Astrocyte (in vitro differentiated cells and primary cell): Measurements from ENCODE around the gene RNF121. TPM values are rescaled to one million over a fixed set of nuclear protein-coding genes. Genes with fewer than 3 reads are reported as not detected.

Experiments used
- DNase-seq: peaks from one replicate; pipeline ENCODE4 v3.0.0-alpha.2; 2010; ENCODE audit warnings: low read depth
- FAIRE-seq: peaks from 2 replicates; lab custom pipeline; 2011; peaks lifted over from hg19 to GRCh38; lab: Jason Lieb, UNC
- H2AFZ ChIP-seq: 2 replicates; pipeline ENCODE4 v1.6.0; 2012; ENCODE audit warnings: low read depth, low read length, inconsistent platforms
- H3K27ac ChIP-seq: 2 replicates; pipeline ENCODE4 v1.5.1; 2011; ENCODE audit warnings: low read depth, low read length, inconsistent platforms
- H3K27me3 ChIP-seq: 2 replicates; pipeline ENCODE4 v1.6.0; 2011; ENCODE audit warnings: low read length, inconsistent platforms; ENCODE audit not compliant: insufficient read depth
- H3K36me3 ChIP-seq: 2 replicates; pipeline ENCODE4 v1.5.1; 2011; ENCODE audit warnings: low read length, inconsistent platforms; ENCODE audit not compliant: insufficient read depth
- H3K4me1 ChIP-seq: 2 replicates; pipeline ENCODE4 v1.5.1; 2011; ENCODE audit warnings: low read length, inconsistent platforms; ENCODE audit not compliant: insufficient read depth
- H3K4me2 ChIP-seq: 2 replicates; pipeline ENCODE4 v1.6.0; 2012; ENCODE audit warnings: low read length, inconsistent platforms
- H3K4me3 ChIP-seq: 2 replicates; pipeline ENCODE4 v1.5.1; 2011; ENCODE audit warnings: low read depth, mild to moderate bottlenecking, low read length, inconsistent platforms; ENCODE audit not compliant: insufficient read depth
- H3K79me2 ChIP-seq: 2 replicates; pipeline ENCODE4 v1.6.0; 2012; ENCODE audit warnings: mild to moderate bottlenecking, low read length, inconsistent platforms; ENCODE audit not compliant: insufficient read depth
- H3K9ac ChIP-seq: 2 replicates; pipeline ENCODE4 v1.6.0; 2012; ENCODE audit warnings: mild to moderate bottlenecking, low read length, inconsistent platforms
- H3K9me3 ChIP-seq: 2 replicates; pipeline ENCODE4 v1.5.1; 2012; ENCODE audit warnings: low read depth, mild to moderate bottlenecking, low read length, inconsistent platforms; ENCODE audit not compliant: insufficient read depth
- H4K20me1 ChIP-seq: 2 replicates; pipeline ENCODE4 v1.6.0; 2012; ENCODE audit warnings: low read length, inconsistent platforms; ENCODE audit not compliant: insufficient read depth
- H3K27ac Mint-ChIP-seq: one replicate; pipeline ENCODE4 v1.8.0; 2021; ENCODE audit warnings: mild to moderate bottlenecking, mixed read lengths; ENCODE audit not compliant: unreplicated experiment
- H3K27me3 Mint-ChIP-seq: one replicate; pipeline ENCODE4 v1.8.0; 2021; ENCODE audit warnings: low read depth, mixed read lengths; ENCODE audit not compliant: unreplicated experiment
- H3K36me3 Mint-ChIP-seq: one replicate; pipeline ENCODE4 v1.8.0; 2021; ENCODE audit warnings: low read depth, mixed read lengths; ENCODE audit not compliant: unreplicated experiment
- H3K4me1 Mint-ChIP-seq: one replicate; pipeline ENCODE4 v1.8.0; 2021; ENCODE audit warnings: low read depth, mixed read lengths; ENCODE audit not compliant: unreplicated experiment
- H3K4me3 Mint-ChIP-seq: one replicate; pipeline ENCODE4 v1.8.0; 2021; ENCODE audit warnings: mild to moderate bottlenecking, moderate library complexity, mixed read lengths; ENCODE audit not compliant: unreplicated experiment
- H3K9me3 Mint-ChIP-seq: one replicate; pipeline ENCODE4 v1.8.0; 2021; ENCODE audit warnings: mild to moderate bottlenecking, mixed read lengths; ENCODE audit not compliant: unreplicated experiment
- CTCF ChIP-seq: IDR thresholded peaks from 2 replicates; pipeline ENCODE4 v1.5.1; 2011; ENCODE audit warnings: low read depth, mild to moderate bottlenecking, inconsistent platforms, low read length, moderate library complexity; ENCODE audit not compliant: insufficient read depth
- EZH2 ChIP-seq: IDR thresholded peaks from 2 replicates; pipeline ENCODE4 v1.6.1; 2012; ENCODE audit warnings: mild to moderate bottlenecking, low read length, inconsistent platforms; ENCODE audit not compliant: insufficient read depth
- total RNA-seq: library from RNA; stranded (reverse); gene quantifications from 2 replicates; pipeline ENCODE4 v1.2.1, GENCODE V29; 2021

RNF121 gene
- total RNA-seq, 1 donor from 2014 or later, result 73.4 TPM

DNA sequence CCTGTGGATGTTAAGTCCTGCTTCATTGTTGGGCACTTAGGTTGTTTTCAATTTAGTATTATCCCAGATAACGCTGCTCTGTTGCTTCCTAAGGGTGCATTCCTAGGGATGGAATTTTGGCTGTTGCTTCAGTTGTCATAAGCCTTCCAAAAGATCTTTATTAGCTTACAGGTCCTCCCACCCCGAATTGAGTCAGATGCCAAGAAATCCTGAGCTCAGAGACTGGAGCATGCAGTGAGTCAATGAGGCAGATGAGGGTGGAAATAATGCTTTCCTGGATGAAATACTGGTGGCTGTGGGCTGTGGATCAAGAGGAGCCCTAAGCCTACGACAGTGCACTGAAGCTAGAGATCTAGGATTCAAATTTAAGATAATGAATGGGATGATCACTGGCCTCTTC is 59.2 kb downstream of the RNF121 start:
- Histone ChIP-seq H4K20me1 (peaks cover 49% of the 10 kb centered on the region), H3K4me3 (no peak overlapping the region), H3K79me2 (peaks cover 5% of the 10 kb centered on the region), H3K27me3 (no peaks in the 10 kb centered on the region), H3K9ac (no peak overlapping the region), H3K27ac (no peak overlapping the region), H2AFZ (no peak overlapping the region), H3K9me3 (no peaks in the 10 kb centered on the region), H3K4me1 (peaks cover 10% of the 10 kb centered on the region), H3K4me2 (peak overlapping the region; percentile 13), H3K36me3 (peaks cover 22% of the 10 kb centered on the region)
- Mint-ChIP-seq H3K27me3 (no peaks in the 10 kb centered on the region), H3K27ac (no peak overlapping the region), H3K4me1 (peaks cover 2% of the 10 kb centered on the region), H3K9me3 (no peaks in the 10 kb centered on the region), H3K36me3 (peaks cover 23% of the 10 kb centered on the region), H3K4me3 (no peak overlapping the region)
- TF ChIP-seq CTCF (no peak), EZH2 (no peak)
- FAIRE-seq (peak; percentile 39), DNase-seq (peak; percentile 88)

- Mint-ChIP-seq H3K4me3 (no peak overlapping the region), H3K9me3 (no peaks in the 10 kb centered on the region), H3K36me3 (peaks cover 32% of the 10 kb centered on the region), H3K4me1 (peaks cover 2% of the 10 kb centered on the region), H3K27me3 (no peaks in the 10 kb centered on the region), H3K27ac (no peak overlapping the region)
- no peak for DNase-seq
- Histone ChIP-seq H3K4me3 (no peak overlapping the region), H4K20me1 (peaks cover 62% of the 10 kb centered on the region), H3K4me1 (peaks cover 10% of the 10 kb centered on the region), H2AFZ (no peak overlapping the region), H3K27me3 (no peaks in the 10 kb centered on the region), H3K36me3 (peaks cover 22% of the 10 kb centered on the region), H3K27ac (no peak overlapping the region), H3K4me2 (no peak overlapping the region), H3K9me3 (no peaks in the 10 kb centered on the region), H3K9ac (no peak overlapping the region), H3K79me2 (peaks cover 9% of the 10 kb centered on the region)
- TF ChIP-seq CTCF, result no peak
- TF ChIP-seq EZH2, result no peak
- no peak for FAIRE-seq
Observed at GRCh38 chr11:71990701-71991100, 61.9 kb downstream of the RNF121 start.

DNA sequence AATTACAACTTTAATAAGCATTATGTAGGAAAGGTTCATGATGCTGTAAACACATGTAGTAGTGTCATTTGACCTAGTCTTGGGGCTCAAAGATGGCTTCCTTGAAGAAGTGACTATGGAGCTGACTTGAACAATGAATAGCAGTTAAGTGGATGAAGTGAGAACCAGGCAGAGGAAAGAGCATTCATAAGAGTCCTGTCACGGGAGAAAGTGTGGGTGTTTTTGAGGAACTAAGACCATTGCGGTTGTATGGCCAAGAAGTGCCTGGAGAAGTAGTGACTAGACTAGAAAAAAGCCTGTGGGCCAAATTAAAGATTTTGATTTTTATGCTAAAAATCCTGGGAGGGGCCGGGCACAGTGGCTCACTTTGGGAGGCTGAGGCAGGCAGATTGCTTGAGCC is 62.6 kb downstream of the RNF121 start:
- H3K4me2 ChIP-seq, result no peak overlapping the region
- peaks cover 23% of the 10 kb centered on the region for H3K36me3 ChIP-seq
- Mint-ChIP-seq H3K9me3 (no peaks in the 10 kb centered on the region), H3K4me3 (no peak overlapping the region), H3K36me3 (peaks cover 28% of the 10 kb centered on the region), H3K27ac (no peak overlapping the region), H3K4me1 (peaks cover 2% of the 10 kb centered on the region), H3K27me3 (no peaks in the 10 kb centered on the region)
- no peaks in the 10 kb centered on the region for H3K27me3 ChIP-seq
- DNase-seq, result no peak
- peaks cover 9% of the 10 kb centered on the region for H3K79me2 ChIP-seq
- peaks cover 61% of the 10 kb centered on the region for H4K20me1 ChIP-seq
- H3K27ac ChIP-seq, result no peak overlapping the region
- H3K4me3 ChIP-seq, result no peak overlapping the region
- H2AFZ ChIP-seq, result no peak overlapping the region
- no peaks in the 10 kb centered on the region for H3K9me3 ChIP-seq
- peaks cover 10% of the 10 kb centered on the region for H3K4me1 ChIP-seq
- no peak overlapping the region for H3K9ac ChIP-seq
- FAIRE-seq, result no peak
- TF ChIP-seq CTCF (no peak), EZH2 (no peak)
